Measurements from ENCODE around the gene MRRF.
A peak's percentile ranks its signal among the peaks of the same experiment; 100 is the strongest.

MRRF gene

GRCh38 chr9:122333169-122333808 is 68.6 kb downstream of the MRRF start:
- DNase-seq = no peak

- DNase-seq = no peak
These were observed 70.2 kb downstream of the MRRF start for GRCh38 chr9:122334916-122335315.

- no peak for DNase-seq
These were observed 71.5 kb downstream of the MRRF start for GRCh38 chr9:122336189-122336588.

- no peak for DNase-seq
These were observed 72.3 kb downstream of the MRRF start for GRCh38 chr9:122336866-122337555.

GRCh38 chr9:122337556-122337929 is 72.9 kb downstream of the MRRF start:
- DNase-seq = no peak

GRCh38 chr9:122338536-122338935 is 73.9 kb downstream of the MRRF start:
- DNase-seq = no peak

- no peak for DNase-seq
These were observed 74.3 kb downstream of the MRRF start for GRCh38 chr9:122338994-122339393.

GRCh38 chr9:122339579-122339978 is 74.9 kb downstream of the MRRF start:
- no peak for DNase-seq

- no peak for DNase-seq
These were observed 75.5 kb downstream of the MRRF start for GRCh38 chr9:122340161-122340560.

- DNase-seq = no peak
These were observed 77.8 kb downstream of the MRRF start for GRCh38 chr9:122342323-122343050.

- DNase-seq = peak in 1 of 5 experiments; percentile 19
These were observed 82.0 kb downstream of the MRRF start for GRCh38 chr9:122346478-122347347.

GRCh38 chr9:122347348-122348287 is 82.9 kb downstream of the MRRF start:
- peak in 1 of 5 experiments; percentile 20 for DNase-seq

GRCh38 chr9:122348288-122348777 is 83.7 kb downstream of the MRRF start:
- DNase-seq = no peak

- DNase-seq = no peak
These were observed 84.1 kb downstream of the MRRF start for GRCh38 chr9:122348791-122349190.

GRCh38 chr9:122349201-122349600 is 84.5 kb downstream of the MRRF start:
- DNase-seq = no peak

GRCh38 chr9:122350577-122351355 is 86.1 kb downstream of the MRRF start:
- peak; percentile 34 to 66 (median 59) for DNase-seq

- DNase-seq = no peak
These were observed 90.0 kb downstream of the MRRF start for GRCh38 chr9:122354536-122355199.

- DNase-seq = no peak
These were observed 90.7 kb downstream of the MRRF start for GRCh38 chr9:122355336-122355875.

GRCh38 chr9:122356627-122357026 is 91.9 kb downstream of the MRRF start:
- no peak for DNase-seq

GRCh38 chr9:122360891-122361290 is 96.2 kb downstream of the MRRF start:
- no peak for DNase-seq

Data from T-helper 2 cell (primary cell).